ENCODE measurements around the gene TUBGCP6.
A peak's percentile ranks its signal among the peaks of the same experiment; 100 is the strongest.

TUBGCP6 gene

GRCh38 chr22:50244420-50245213 lies at the start of gene TUBGCP6:
Gene TUBGCP6 (minus strand): TSS chr22:50245023. CDS start chr22:50244459, 564 bp downstream.
- peak; percentile 90 for FAIRE-seq

- no peak for FAIRE-seq
Measured at GRCh38 chr22:50294319-50294656, 49.5 kb upstream of the TUBGCP6 start.

GRCh38 chr22:50293441-50294318 lies 48.9 kb upstream of the TUBGCP6 start:
- no peak for FAIRE-seq

- no peak for FAIRE-seq
Measured at GRCh38 chr22:50292643-50293440, 48.0 kb upstream of the TUBGCP6 start.

GRCh38 chr22:50289942-50290630 lies 45.3 kb upstream of the TUBGCP6 start:
- FAIRE-seq: no peak

GRCh38 chr22:50289151-50289941 lies 44.5 kb upstream of the TUBGCP6 start:
- FAIRE-seq: no peak

GRCh38 chr22:50287731-50288130 lies 42.9 kb upstream of the TUBGCP6 start:
- no peak for FAIRE-seq

- FAIRE-seq: no peak
Measured at GRCh38 chr22:50286701-50287318, 42.0 kb upstream of the TUBGCP6 start.

- FAIRE-seq: no peak
Measured at GRCh38 chr22:50286275-50286674, 41.5 kb upstream of the TUBGCP6 start.

GRCh38 chr22:50285568-50286229 lies 40.9 kb upstream of the TUBGCP6 start:
- FAIRE-seq: no peak

GRCh38 chr22:50284479-50284878 lies 39.7 kb upstream of the TUBGCP6 start:
- no peak for FAIRE-seq

GRCh38 chr22:50283821-50284220 lies 39.0 kb upstream of the TUBGCP6 start:
- FAIRE-seq: no peak

GRCh38 chr22:50282361-50283155 lies 37.7 kb upstream of the TUBGCP6 start:
- no peak for FAIRE-seq

- no peak for FAIRE-seq
Measured at GRCh38 chr22:50281957-50282356, 37.1 kb upstream of the TUBGCP6 start.

- no peak for FAIRE-seq
Measured at GRCh38 chr22:50281384-50281760, 36.5 kb upstream of the TUBGCP6 start.

- FAIRE-seq: no peak
Measured at GRCh38 chr22:50280708-50281383, 36.0 kb upstream of the TUBGCP6 start.

- no peak for FAIRE-seq
Measured at GRCh38 chr22:50280022-50280707, 35.3 kb upstream of the TUBGCP6 start.

GRCh38 chr22:50278956-50279619 lies 34.3 kb upstream of the TUBGCP6 start:
- FAIRE-seq: no peak

All from G401.6 (cell line).